ENCODE measurements around the gene FNDC10.

DNA sequence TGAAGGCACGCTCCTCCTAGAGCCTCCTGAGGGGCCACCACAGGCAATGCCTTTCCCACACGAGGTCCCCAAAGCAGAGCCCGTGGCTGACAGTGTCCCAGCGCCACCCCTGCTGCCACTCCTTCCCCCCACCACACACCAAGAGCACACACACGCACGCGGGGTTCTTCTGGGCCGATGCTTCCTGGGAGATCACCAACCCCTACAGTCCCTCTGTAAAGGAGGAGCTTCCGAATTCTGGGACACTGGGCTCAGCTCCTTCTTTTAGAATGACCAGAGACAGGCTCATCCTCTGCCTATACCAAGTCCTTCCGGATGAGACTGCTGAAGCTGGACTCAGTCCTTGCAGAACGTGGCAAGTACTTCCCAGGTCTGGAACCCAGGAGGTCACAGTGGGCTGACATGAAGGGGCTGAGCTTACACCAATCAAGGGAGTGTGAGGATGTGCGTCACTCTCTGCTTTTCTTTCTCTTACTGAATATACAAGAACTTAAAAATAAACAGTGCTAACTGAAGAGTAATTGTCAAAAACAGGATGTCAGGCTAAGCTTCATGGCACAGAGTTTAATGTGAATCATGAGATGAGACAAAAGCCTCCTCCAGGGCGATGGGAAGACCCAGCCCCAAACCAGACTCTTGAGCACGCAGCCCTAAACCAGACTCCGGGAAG is 38.0 kb downstream of the FNDC10 start:
- TF ChIP-seq, protein P1, sequence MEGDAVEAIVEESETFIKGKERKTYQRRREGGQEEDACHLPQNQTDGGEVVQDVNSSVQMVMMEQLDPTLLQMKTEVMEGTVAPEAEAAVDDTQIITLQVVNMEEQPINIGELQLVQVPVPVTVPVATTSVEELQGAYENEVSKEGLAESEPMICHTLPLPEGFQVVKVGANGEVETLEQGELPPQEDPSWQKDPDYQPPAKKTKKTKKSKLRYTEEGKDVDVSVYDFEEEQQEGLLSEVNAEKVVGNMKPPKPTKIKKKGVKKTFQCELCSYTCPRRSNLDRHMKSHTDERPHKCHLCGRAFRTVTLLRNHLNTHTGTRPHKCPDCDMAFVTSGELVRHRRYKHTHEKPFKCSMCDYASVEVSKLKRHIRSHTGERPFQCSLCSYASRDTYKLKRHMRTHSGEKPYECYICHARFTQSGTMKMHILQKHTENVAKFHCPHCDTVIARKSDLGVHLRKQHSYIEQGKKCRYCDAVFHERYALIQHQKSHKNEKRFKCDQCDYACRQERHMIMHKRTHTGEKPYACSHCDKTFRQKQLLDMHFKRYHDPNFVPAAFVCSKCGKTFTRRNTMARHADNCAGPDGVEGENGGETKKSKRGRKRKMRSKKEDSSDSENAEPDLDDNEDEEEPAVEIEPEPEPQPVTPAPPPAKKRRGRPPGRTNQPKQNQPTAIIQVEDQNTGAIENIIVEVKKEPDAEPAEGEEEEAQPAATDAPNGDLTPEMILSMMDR (IDR thresholded peaks at IDR 0.05), result no peak
- no peak for TF ChIP-seq POLR2AphosphoS5 (IDR thresholded peaks at IDR 0.05)

All from esophagus muscularis mucosa (tissue), 3 donors.